ENCODE results near the gene KCTD2. TPM values are rescaled to one million over a fixed set of nuclear protein-coding genes. Genes with fewer than 3 reads are reported as not detected.
"Not testable (repeated sequence)": the region's sequence is repeated elsewhere in the genome, so short reads cannot be mapped to it uniquely, and the experiment has no call there.

The KCTD2 gene
- total RNA-seq, 1 donor from 2014 or later, result 22.3 TPM

DNA sequence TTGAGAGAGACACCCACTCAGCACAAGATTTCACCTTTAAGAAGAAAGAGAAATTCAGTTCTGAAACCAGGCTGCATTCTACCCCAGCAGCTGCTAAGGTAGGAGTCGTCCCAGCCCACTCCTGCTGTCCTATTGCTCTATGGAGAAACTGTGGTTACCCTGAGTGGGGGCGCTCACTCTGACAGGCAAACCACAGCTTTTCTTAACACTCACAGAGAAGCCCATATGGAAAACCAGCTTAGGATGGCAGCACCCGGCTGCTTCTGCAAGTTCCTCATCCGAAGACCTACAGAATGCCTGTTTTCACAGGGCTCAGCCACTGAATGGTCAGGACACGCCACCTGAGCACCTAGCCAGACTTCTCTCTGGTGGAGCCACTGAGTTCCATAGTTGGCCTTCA lies 7.8 kb upstream of the KCTD2 start:
- DNase-seq (ENCODE audit: extremely low spot score, unreplicated experiment), result no peak
- TF ChIP-seq, protein P1, sequence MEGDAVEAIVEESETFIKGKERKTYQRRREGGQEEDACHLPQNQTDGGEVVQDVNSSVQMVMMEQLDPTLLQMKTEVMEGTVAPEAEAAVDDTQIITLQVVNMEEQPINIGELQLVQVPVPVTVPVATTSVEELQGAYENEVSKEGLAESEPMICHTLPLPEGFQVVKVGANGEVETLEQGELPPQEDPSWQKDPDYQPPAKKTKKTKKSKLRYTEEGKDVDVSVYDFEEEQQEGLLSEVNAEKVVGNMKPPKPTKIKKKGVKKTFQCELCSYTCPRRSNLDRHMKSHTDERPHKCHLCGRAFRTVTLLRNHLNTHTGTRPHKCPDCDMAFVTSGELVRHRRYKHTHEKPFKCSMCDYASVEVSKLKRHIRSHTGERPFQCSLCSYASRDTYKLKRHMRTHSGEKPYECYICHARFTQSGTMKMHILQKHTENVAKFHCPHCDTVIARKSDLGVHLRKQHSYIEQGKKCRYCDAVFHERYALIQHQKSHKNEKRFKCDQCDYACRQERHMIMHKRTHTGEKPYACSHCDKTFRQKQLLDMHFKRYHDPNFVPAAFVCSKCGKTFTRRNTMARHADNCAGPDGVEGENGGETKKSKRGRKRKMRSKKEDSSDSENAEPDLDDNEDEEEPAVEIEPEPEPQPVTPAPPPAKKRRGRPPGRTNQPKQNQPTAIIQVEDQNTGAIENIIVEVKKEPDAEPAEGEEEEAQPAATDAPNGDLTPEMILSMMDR (IDR thresholded peaks at IDR 0.05), result no peak
- Mint-ChIP-seq H3K27me3 (ENCODE audit: unreplicated experiment) (no peaks in the 10 kb centered on the region), H3K9me3 (ENCODE audit: unreplicated experiment) (no peaks in the 10 kb centered on the region), H3K4me1 (ENCODE audit: unreplicated experiment) (peaks cover 14% of the 10 kb centered on the region), H3K27ac (ENCODE audit: unreplicated experiment) (no peak overlapping the region), H3K36me3 (ENCODE audit: unreplicated experiment) (peaks cover 25% of the 10 kb centered on the region), H3K4me3 (ENCODE audit: unreplicated experiment) (no peak overlapping the region)

DNA sequence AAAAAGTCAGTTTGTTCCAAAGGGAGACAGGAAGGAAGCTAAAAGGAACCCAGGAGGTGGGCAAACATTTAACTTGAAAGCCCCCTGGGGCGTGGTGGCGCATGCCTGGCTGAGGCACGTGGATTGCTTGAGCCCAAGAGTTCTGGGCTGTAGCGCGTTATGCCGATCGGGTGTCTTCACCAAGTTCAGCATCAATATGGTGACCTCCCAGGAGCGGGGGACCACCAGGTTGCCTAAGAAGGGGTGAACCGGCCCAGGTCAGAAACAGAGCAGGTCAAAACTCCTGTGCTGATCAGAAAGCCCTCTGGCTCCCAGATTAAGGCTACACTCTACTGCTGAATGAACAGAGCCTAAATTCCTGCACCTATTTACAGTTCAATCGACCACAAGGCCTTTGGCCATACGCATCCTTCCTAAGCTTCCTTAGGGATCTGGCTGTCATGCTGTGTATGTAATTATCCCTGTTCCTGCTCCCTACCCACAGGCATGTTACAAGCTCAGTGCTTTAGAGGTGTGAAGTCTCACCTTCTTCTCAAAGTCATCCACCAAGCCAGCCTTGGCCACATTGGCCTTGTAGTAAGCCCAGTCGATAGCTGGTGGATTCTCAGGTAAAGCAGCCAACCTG lies 5.3 kb upstream of the KCTD2 start:
- peaks cover 18% of the 10 kb centered on the region for H3K4me1 Mint-ChIP-seq (ENCODE audit: unreplicated experiment)
- TF ChIP-seq, protein P1 (IDR thresholded peaks at IDR 0.05), result no peak
- no peaks in the 10 kb centered on the region for H3K9me3 Mint-ChIP-seq (ENCODE audit: unreplicated experiment)
- H3K4me3 Mint-ChIP-seq (ENCODE audit: unreplicated experiment), result no peak overlapping the region
- H3K27ac Mint-ChIP-seq (ENCODE audit: unreplicated experiment), result no peak overlapping the region
- no peak for DNase-seq (ENCODE audit: extremely low spot score, unreplicated experiment)
- H3K27me3 Mint-ChIP-seq (ENCODE audit: unreplicated experiment), result no peaks in the 10 kb centered on the region
- H3K36me3 Mint-ChIP-seq (ENCODE audit: unreplicated experiment), result peaks cover 25% of the 10 kb centered on the region

DNA sequence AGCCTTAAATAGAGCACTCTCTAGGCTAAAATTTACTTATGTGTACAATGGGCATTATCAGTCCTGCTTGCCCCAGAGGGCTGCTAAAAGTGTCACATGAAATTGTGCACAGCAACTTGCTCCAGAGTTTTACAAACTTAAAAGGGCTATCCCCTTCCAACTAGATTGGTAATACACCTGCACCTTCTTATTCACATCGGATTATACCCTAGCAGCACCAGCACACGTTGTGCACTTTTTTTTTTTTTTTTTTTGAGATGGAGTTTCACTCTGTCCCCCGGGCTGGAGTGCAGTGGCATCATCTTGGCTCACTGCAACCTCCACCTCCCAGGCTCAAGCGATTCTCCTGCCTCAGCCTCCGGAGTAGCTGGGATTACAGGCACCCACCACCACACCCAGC lies 3.2 kb upstream of the KCTD2 start:
- not testable (repeated sequence) for H3K27me3 Mint-ChIP-seq (ENCODE audit: unreplicated experiment); H3K9me3 Mint-ChIP-seq (ENCODE audit: unreplicated experiment); H3K4me3 Mint-ChIP-seq (ENCODE audit: unreplicated experiment); DNase-seq (ENCODE audit: extremely low spot score, unreplicated experiment); H3K27ac Mint-ChIP-seq (ENCODE audit: unreplicated experiment)
- Mint-ChIP-seq H3K36me3 (ENCODE audit: unreplicated experiment) (peaks cover 20% of the 10 kb centered on the region), H3K4me1 (ENCODE audit: unreplicated experiment) (peaks cover 29% of the 10 kb centered on the region)

DNA sequence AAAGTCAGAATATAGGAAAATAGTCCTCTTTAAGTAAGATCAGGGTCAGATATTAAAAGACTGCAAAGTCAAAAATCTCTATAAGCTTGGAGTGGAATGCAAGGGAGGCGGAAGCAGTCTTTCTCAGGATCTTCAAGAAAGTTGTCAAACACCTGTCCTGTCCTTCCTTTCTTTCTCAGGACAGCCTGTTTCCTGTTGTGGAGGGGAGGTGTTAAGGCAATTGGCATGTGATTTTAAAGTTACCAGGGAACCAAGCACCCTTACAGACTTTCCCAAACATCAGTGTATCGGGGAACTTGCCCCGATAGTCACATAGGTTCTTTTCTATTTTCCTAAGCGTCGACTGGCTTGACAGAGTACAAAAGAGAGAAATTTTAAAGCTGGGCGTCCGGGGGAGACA lies 2.3 kb upstream of the KCTD2 start:
- TF ChIP-seq, protein P1 (IDR thresholded peaks at IDR 0.05), result no peak
- peak overlapping the region; percentile 60 for H3K27ac Mint-ChIP-seq (ENCODE audit: unreplicated experiment)
- H3K4me1 Mint-ChIP-seq (ENCODE audit: unreplicated experiment), result peaks cover 32% of the 10 kb centered on the region
- H3K4me3 Mint-ChIP-seq (ENCODE audit: unreplicated experiment), result peak overlapping the region; percentile 56
- no peak for DNase-seq (ENCODE audit: extremely low spot score, unreplicated experiment)
- H3K9me3 Mint-ChIP-seq (ENCODE audit: unreplicated experiment), result no peaks in the 10 kb centered on the region
- no peaks in the 10 kb centered on the region for H3K27me3 Mint-ChIP-seq (ENCODE audit: unreplicated experiment)
- peaks cover 16% of the 10 kb centered on the region for H3K36me3 Mint-ChIP-seq (ENCODE audit: unreplicated experiment)

DNA sequence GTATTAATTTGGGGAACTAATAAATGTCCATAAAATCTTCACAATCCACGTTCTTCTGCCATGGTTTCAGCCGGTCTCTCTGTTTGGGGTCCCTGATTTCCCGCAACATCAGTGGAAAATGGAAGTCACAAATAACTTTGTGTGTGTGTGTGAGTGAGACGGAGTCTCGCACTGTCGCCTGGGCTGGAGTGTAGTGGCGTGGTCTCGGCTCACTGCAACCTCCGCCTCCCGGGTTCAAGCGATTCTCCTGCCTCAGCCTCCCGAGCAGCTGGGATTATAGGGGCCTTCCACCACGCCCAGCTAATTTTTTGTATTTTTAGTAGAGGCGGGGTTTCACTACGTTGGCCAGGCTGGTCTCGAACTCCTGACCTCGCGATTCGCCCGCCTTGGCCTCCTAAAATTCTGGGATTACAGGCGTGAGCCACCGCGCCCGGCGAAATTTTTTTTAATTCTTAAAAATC lies 1.0 kb upstream of the KCTD2 start:
- Mint-ChIP-seq H3K27ac (ENCODE audit: unreplicated experiment) (peak overlapping the region; percentile 94), H3K4me1 (ENCODE audit: unreplicated experiment) (peaks cover 32% of the 10 kb centered on the region), H3K4me3 (ENCODE audit: unreplicated experiment) (peak overlapping the region; percentile 97)
- not testable (repeated sequence) for H3K27me3 Mint-ChIP-seq (ENCODE audit: unreplicated experiment); DNase-seq (ENCODE audit: extremely low spot score, unreplicated experiment); H3K9me3 Mint-ChIP-seq (ENCODE audit: unreplicated experiment); H3K36me3 Mint-ChIP-seq (ENCODE audit: unreplicated experiment)

DNA sequence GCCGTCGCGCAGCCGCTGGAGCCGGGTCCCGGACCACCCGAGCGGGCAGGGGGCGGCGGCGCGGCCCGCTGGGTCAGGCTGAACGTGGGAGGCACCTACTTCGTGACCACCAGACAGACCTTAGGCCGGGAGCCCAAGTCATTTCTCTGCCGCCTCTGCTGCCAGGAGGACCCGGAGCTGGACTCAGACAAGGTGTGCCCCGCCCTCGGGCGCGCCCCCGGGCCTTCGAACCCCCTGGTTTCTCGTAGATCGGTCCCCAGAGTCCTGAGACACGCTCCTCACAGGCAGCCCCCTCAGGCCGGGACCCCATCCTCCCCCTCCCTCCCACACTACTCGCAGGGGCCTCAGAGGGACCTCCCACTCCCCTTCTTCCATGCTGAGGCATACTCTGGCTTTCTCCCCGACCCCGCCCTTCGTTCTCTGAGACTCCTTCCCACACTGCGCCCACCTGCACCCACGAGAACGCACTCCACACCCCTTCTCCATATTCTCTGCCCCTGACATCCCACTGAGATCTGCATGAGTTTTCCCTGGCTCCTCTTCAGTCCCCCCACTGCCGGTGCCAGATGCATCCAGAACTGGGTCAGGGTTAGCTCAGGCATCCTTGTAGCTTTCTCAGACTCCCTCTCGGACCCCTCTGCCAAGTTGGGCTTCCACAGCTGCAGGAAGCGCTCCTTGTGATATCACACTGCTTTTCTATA lies 523 bp downstream of the KCTD2 start:
- Mint-ChIP-seq H3K27ac (ENCODE audit: unreplicated experiment) (peak overlapping the region; percentile 75), H3K4me3 (ENCODE audit: unreplicated experiment) (peak overlapping the region; percentile 90), H3K9me3 (ENCODE audit: unreplicated experiment) (no peaks in the 10 kb centered on the region), H3K4me1 (ENCODE audit: unreplicated experiment) (peaks cover 32% of the 10 kb centered on the region), H3K36me3 (ENCODE audit: unreplicated experiment) (peaks cover 6% of the 10 kb centered on the region), H3K27me3 (ENCODE audit: unreplicated experiment) (no peaks in the 10 kb centered on the region)
- TF ChIP-seq, protein P1 (IDR thresholded peaks at IDR 0.05), result no peak
- DNase-seq (ENCODE audit: extremely low spot score, unreplicated experiment), result no peak
